HG03135 (cell line): ENCODE results near the gene CFAP70.
A peak's percentile ranks its signal among the peaks of the same experiment; 100 is the strongest.
"Not testable (repeated sequence)": the region's sequence is repeated elsewhere in the genome, so short reads cannot be mapped to it uniquely, and the experiment has no call there.

Experiments used
- ATAC-seq: cut with Tn5 transposase; IDR thresholded peaks from one replicate; pipeline ENCODE4 v1.9.1; 2021; ENCODE audit warnings: mild to moderate bottlenecking, moderate library complexity; ENCODE audit not compliant: unreplicated experiment

Gene CFAP70

DNA sequence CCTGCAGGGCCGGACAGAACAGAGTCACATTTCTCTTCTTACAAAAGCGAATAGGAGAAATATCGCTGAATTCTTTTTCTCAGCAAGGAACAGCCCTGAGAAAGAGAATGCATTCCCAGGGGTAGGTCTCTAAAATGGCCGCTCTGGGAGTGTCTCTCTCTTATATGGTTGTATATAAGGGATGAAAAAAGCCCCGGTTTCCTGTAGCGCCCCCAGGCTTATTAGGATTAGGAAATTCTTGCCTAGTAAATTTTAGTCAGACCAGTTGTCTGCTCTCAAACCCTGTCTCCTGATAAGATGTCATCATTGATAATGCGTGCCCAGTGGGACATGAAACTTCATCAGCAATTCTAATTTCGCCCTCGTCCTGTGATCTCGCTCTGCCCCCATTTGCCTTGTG, 100.1 kb downstream of the CFAP70 start:
- not testable (repeated sequence) for ATAC-seq

DNA sequence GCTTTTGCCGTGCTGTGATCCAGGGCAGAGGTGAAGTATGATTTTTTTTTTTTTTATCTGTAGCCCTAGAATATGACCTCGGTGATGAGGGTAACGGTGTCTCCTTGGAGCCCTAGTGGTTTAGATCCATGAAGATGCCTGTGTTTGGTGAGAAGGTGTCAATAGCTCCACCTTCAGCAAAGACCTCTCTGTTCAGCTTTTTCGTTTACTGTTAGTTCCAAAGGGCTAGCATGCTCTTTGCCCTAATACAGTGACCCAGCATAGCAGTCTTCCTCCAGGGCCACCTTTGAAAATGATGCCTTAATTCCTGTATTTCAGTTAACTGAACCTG, 105.5 kb downstream of the CFAP70 start:
- ATAC-seq, result no peak

DNA sequence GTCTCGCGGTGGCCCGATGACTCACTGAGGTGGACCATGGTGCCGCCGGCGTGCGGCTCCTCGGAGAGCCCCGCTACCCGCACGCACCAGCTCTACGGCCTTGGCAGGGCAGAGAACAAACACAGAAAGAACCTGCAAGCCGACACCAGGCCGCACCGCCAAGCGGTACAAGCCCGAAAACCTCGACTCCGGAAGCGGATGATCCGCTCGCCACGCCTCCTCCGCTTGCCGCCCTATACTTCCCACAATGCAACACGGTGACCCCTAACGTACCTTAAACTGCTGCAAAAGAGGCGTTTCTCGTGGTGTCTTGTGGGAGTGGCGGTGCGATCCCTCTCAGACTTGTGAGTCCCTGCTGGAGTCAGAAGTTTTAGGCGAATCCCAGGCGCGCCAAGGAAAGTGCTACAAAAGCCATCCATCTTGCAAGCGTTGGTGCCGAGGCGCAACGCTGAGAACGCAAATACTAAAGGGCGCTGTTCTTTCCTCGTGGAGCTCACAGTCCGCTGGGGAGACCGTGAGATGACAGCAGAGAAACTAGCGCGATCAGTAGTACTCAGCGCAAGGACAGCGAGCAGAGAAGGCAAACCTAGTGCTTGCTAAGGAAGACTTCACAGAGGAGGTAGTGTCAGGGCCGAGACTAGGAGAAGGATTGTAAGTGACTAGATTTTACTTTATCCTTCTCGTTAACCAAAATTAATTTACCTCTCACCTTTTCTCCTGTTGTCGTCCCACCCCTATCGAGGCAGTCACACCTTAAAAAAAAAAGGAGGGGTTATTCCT, 106.0 kb downstream of the CFAP70 start, which contains the start of gene MRPS16:
MRPS16 (minus strand) TSS at position 200 of the 780 bp plus-strand sequence; CDS start at position 38, 162 bp downstream.
- ATAC-seq, result peak; percentile 76

DNA sequence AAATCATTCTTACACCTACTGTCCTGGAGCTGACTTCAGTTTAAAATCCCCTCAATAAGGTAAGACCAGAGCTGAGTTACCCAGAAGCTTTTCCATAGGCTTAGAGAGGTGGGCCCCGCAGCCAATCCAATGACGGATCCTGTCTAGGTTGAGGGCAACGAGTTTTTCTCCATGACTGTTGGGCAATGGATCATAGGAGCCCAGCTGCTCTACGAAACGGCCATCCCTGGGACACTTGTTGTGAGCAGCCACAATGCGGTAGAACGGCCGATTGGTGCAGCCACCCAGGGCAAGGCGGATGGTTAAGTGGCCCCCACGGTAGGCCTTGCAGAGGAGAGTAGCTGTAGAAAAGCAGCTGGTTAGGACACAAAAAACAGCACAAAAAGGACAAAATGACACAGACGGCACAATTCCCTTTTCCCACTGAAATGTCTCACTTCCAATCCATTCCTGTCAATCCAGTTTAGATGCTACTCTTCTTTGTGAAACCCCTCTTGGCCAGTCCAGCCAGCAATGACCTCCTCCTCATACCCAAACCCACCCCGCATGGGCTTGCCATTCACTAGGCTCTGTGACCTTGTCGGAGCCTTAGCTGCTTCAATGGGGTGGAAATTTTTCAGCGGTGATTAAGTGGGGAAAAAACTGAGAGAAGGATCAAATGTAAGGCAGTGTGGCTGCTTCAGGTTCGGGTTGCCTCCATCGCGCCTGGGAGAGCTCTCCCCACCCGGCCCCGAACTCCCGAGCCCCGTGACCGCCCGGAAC, 106.8 kb downstream of the CFAP70 start:
- peak; percentile 45 for ATAC-seq

DNA sequence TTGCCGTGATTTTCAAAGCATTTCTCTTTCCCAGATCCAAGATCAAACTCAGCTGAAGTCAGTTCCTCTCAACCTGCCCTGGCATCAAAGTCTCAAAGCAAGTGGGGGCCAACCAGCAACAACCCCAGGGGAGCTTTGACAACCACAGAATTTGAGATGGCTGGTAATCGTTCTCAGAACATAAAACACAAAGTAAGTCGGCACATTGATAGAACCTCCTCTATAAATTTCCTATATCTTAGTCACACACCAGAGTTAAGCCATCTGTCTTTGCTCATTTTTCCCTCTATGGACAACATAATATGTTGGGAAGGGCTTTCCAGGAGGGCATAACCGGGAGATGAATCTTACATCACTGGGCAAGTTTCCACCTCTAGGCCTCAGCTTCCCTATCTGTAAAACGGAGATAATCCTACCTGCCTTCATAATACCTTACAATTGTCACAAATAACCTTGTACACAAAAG, 110.4 kb downstream of the CFAP70 start:
- no peak for ATAC-seq

DNA sequence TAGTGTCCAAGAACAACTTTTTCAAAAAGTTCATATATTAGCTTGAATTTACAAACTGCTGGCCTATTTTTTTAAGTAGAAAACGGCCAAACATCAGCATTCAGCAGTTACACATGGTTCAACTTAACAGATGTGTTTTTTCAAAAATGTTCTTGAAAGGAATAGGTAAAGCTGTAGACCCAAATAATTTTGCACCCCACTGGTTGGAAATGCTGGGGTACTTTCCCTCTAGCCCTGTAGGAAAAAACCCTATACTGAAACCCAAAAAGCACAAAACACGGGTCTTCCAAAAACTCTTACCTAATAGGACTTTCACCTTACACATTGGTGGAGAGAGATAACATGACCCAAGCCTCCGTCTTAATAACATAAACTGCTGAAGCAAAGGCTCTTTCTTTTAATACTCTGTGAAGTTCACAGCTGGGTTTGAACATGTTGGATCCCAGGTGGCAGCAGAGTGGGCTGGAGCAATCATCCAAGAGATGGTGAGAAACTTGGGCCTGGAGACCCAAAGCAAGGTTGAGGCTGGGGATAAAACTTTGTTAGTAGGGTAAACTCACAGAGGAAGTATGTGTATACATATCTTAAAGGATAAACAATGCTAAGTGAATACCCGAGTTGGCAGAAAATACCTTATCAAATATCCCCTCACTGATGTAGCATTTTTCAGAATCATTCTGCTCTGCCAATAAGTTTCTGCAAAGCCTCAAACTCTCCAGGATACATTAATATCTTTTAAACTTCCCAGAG, 111.0 kb downstream of the CFAP70 start:
- no peak for ATAC-seq

DNA sequence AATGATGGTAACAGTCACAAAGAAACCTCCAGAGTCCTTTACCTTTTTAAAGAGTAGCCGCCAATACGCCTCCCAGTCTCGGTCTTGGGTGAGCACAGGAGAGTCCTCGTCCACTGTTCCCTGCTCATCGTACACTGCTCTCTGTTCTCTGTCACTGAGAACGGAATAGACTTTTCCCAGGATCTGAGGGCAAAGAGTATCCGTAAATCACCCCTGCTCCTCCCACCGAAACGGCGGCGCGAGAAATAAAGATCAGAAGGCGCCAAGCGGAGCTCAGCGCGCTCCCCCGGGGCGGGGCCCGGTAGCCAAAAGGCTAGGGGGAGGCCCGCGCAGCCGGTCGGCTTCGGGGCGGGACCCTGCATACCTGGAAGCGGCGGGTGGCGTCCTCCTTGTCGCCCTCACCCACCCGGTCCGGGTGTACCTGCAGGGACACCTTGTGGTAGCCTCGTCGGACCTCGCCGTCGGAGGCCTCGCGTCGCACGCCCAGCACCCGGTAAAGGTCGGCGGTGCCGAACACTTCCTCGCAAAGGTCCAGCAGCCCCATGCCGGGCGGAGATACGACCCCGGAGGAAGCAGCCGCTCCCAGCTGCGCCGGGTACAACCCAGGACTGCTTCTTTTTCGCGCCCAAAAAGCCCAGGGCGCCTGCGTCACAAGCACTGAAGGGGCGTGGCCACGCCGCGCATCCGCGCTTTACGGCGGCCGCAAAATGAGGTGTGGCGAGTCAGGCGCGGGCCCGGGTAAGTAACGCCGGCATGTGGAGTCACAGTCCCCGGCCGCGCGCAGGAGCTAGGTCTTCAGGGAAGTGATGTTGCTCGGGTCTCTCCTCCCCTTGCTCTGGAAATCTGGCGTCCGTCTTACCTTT, 111.8 kb downstream of the CFAP70 start, which contains the start of gene DNAJC9:
DNAJC9 (minus strand) TSS at position 610 of the 863 bp plus-strand sequence; CDS start at position 544, 66 bp downstream.
- peak; percentile 81 for ATAC-seq

DNA sequence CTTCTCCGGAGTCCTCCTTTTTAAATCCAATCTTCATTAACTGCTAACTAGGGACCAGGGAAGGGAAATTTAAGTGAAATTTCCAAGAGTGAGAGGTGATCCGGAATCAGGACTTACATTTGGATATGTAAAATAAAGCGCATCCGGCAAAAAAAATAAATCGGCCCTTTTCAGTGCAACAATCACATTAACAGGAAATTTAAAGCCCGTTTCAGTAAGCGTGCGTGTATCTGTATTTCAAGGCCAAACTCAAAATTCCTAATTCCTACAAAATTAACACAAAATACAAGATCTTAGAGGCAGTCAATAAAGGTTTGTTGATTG, 112.4 kb downstream of the CFAP70 start:
- ATAC-seq, result no peak

DNA sequence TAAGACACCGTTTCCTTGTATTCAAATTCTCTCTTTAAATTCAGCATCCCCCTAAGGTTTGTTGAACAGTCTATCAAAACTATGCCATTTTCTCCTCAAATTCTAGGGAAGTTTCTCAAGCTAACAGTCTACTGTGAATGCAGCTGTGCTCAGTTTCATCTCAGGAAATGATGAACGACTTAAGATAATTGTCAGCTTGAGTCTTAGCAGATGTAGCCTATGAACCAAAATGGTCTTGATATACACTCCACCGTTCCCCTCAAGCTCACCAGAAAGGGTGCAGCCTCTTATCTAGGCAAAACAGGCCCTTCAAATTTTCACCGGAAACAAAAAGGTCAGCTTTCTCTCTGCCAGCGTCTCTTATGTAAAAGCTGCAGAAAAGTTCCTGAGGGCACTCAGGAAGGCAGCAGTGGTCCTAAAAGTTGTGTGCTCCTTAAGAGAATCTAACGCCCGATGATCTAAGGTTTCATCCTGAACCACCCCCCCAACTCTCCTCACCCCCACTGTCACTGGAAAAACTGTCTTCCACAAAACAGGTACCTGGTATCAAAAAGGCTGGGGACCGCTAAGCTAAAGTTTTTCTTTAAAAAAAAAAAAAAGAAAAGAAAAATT, 113.7 kb downstream of the CFAP70 start:
- ATAC-seq, result no peak

DNA sequence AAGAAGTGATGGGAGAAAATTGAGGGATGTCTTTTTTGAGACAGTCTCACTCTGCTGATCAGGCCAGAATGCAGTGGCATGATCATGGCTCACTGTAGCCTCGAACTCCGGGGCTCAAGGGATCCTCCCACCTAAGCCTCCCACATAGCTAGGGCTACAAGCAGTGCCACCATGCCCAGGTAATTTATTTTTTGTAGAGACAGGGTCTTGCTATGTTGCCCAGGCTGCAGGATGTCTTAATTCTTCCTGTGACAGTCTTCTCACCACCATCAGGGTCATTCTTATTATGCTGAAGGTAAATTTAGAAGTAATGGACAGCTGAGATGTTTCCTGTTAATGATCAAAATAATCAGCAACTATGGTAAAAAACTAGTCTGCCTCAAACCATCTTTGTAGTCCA, 118.8 kb downstream of the CFAP70 start:
- ATAC-seq, result no peak

DNA sequence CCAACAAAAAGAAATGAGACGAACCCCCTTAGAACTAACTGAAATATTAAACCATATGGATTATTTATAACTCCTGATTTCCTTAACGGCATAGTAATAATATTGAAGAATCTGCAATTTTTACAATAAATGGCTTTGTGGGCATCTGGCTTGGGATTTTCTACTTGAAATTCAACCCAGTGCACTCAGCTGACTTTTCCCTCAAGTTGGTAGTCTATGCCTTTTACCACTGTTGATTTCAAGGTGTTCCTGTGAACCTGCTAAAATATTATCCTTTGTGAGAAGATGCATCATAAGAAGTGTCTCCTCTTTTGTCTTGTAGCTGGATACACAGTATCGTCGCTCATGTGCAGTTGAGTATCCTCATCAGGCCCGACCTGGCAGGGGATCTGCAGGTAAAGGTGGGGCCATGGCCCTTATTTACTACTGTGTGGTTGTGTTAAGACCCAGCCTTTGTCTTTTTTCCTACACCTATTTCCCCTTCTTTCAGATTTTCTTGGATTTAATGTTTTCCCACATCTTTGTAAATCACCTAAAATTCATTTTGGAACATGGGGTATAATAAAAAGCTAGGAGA, 119.6 kb downstream of the CFAP70 start:
- ATAC-seq, result no peak

DNA sequence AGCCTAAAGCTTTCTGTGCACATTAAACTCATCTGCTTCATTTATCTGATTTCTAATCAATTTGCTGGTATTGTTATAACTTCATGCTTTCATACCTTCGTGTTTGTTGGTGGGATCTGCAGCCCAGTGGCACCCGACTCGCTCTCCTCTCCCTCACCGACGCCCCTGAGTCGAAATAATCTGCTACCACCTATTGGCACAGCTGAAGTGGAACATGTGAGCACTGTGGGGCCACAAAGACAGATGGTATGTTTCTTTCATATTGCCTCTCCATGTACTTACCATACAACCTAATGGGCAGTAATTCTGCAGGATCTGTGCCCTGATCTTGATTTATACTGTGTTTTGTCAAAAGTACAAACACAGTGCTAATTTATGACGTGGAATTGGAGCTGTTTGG, 124.0 kb downstream of the CFAP70 start:
- ATAC-seq, result no peak

DNA sequence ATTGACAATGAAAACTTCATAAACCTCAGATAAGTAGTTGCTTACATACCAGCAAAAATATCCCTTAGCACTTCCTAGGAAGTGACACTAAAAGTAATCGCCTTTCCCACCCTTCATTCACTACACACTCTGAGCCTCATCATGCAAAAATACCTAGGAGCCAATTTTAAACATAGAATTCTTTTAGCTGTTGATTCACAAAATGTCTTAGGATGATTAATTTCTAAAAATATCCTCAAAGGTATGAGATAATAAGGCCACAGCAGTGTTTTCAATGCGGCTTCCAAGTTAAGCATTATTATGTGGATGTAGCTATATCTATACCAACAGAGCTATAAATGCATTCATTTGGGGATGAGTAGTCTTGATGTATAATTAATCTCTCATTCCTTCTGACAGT, 124.8 kb downstream of the CFAP70 start:
- ATAC-seq, result no peak

DNA sequence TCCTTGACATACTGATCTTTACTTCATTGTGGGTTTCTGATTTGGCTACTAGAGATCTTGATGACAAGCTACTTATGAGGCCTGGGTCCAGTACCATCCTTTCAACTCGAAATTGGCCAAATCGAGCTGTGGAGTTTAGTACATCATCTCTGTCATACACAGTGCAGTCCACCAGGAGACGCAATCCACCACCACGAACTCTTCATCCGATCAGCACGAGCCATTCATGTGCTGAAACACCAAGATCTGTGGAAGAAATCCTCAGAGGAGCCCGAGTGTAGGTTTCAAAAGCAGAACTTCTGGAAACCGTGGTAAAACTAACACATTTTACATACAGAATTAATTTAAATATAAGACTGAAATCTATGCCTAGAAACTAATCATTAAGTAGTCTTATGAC, 125.8 kb downstream of the CFAP70 start:
- ATAC-seq, result no peak

DNA sequence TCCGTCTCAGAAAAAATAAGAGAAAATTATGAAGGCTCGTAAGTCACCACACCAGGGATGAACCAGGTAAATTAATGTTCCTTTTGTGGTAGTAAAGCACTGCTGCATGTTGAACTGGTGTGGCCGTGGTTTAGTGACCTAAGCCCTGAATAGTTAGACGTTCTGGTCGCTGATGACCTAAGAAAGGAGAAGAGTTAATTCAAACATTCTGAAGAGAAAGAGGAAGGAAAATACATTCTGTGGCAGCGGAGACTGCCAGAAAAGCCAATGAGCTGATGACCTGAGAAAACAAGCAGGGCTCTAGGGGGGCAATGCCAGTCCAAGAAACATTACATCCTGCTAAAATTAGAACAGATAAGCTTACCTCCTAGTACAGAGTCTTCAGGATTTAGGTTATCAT, 129.1 kb downstream of the CFAP70 start:
- no peak for ATAC-seq

DNA sequence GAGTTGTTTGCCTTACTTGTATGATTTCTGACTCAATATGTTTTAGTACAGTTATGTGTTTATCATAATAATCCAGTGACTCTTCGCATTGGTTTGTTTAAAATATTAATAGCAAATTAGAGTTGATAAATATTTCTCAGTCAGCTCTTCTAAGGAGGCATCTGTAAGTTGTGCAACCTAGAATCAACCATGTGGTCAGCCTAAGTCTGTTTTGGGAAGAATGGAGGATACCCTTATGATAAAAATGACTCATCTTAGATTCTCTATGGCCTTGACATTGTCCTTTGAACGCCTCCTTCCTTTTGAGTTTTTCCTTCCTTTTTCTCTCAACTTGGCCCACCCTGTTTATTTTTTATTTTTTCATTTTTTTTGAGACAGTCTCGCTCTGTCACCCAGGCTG, 130.4 kb downstream of the CFAP70 start:
- no peak for ATAC-seq

DNA sequence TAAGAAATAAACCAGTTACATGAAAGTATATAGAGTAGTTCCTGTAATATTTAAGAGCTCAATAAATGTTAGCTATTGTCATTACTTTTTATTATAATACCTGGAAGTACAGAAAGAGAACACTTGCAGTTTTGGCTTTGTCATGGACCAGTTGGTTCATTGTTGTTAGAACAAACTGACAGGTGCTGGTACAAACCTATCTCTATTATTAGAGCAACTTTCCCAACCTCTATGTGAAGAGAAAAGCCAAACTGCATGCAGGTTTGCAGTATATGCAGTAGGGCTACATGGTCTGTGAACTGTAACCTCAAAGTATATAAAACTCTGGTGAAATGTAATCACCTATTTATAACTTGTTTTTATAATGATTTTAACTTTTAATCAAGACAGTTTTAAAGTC, 132.0 kb downstream of the CFAP70 start:
- no peak for ATAC-seq

DNA sequence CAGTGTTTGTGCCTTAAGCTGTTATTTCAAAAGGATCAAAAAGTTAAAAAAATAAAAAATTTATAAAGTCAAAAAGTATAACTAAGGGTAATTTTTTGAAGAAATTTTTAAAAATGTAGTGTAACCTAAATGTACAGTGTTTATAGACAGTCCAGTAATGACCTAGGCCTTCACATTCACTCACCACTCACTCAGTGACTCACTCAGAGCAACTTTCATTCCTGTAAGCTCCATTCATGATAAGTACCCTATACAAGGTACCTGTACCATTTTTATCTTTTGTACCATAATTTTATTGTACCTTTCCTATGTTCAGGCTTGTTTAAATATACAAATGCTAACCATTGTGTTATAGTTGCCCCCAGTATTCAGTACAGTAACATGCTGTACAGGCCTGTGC, 133.1 kb downstream of the CFAP70 start:
- no peak for ATAC-seq

DNA sequence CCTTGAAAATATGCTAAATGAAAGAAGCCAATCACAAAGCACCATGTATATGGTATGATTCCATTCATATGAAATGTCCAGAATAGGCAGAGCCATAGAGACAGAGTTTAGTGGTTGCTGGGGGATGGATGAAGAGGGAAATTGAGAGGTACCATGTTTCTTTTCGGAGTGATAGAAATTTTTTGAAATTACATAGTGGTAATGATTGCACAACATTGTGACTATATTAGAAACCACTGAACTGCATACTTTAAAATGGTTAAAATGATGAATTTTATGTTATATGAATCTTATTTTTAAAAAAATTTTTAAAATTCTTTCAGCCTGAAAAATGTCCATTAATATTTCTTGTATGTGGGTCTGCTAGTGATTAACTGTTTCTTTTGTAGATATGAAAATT, 137.7 kb downstream of the CFAP70 start:
- ATAC-seq, result no peak

DNA sequence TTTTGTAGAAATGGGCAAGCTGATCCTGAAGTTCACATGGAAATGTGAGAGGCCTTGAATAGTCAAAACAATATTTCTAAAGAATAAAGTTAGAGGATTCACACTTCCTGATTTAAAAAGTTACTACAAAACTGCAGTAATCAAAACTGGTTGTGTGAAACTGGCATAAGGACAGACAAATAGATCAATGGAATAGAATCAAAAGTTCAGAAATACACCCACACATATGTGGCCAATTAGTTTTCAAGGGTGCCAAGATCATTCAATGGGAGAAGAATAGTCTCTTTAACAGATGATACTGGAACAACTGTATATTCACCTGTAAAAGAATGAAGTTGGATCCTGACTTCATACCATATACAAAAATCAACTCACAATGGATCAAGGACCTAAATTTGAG, 139.3 kb downstream of the CFAP70 start:
- ATAC-seq, result no peak
